HG03159 (cell line): ENCODE measurements around the gene HDDC2.

Experiments
- ATAC-seq: cut with Tn5 transposase; IDR thresholded peaks from one replicate; pipeline ENCODE4 v1.9.1; 2021; ENCODE audit warnings: mild to moderate bottlenecking, moderate library complexity; ENCODE audit not compliant: unreplicated experiment

The HDDC2 gene

DNA sequence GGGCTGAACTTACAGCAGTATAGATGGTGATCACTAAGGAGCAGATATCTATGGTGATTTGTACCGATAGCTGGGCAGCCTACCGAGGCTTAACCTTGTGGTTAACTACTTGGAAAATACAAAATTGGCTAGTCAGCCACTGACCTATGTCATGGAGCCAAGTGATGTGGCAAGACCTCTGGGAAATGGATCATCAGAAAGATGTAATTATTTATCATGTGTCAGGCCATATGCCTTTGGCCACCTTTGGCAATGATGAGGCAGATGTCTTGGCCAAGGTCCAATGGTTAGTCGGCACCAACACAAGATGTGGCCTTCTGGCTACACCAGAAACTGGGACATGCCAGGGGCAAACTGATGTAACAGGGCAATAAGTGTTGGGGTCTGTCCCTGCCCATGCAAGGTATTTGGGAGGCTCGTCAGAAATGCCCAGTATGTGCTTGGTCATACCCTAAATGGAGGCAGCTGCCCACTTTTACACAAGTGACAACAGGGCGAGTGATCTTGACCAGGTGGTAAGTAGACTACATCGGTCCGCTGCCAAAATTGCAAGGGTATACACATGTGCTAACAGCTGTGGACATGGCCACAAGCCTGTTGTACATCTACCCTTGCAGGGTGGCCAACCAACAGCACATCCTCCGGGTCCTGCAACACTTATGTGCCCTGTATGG is 30.1 kb downstream of the HDDC2 start:
- ATAC-seq, result no peak

- no peak for ATAC-seq
Observed at GRCh38 chr6:125270380-125270779, 31.4 kb downstream of the HDDC2 start.

DNA sequence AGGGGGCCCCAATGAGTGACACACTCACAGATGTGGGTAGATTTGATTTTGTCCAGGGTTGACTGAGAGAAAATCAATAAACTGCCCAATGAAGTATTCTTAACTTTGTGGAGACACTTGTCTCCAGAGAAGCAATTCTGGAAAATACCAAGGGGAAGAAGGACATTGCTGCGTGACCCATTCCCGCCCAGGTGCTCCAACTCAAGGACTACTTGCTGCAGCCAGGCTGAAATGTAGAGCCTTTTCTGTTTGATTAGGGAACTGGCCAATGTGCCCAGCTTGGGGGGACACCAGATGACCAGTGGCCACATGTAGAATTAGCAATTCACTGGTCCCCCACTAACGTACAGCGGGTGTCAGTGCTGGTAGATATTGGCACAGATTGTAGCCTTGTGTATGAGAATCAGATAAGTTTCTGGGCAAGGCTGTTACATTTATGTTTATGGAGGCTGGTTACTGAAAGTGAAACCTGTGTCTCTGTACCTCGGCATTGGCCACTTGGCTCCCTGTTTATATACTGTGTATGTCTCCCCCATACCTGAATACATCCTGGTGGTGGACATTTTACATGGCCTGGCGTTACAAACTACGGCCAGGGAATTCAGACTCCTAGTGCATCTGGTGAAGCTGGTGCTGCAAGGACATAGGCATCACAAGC is 32.3 kb downstream of the HDDC2 start:
- no peak for ATAC-seq

DNA sequence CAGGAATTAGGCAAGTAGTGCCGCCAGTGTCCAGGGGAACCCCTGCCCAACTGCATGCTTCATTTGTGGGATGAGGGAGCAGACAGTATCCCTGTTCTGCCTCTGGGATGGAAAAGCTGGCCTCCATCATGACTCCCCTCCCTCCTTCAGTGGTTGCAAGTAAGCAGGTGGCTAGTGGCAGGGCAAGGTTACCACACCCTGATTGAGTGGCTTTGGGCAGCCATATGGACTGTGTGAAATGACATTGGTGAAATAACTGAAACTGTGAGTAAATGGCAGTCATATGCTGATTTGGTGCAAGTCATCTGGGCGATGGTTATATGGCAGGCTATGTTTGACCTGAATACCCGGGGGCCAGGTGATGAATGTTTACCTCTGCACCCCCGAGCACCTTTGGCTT is 33.0 kb downstream of the HDDC2 start:
- no peak for ATAC-seq

DNA sequence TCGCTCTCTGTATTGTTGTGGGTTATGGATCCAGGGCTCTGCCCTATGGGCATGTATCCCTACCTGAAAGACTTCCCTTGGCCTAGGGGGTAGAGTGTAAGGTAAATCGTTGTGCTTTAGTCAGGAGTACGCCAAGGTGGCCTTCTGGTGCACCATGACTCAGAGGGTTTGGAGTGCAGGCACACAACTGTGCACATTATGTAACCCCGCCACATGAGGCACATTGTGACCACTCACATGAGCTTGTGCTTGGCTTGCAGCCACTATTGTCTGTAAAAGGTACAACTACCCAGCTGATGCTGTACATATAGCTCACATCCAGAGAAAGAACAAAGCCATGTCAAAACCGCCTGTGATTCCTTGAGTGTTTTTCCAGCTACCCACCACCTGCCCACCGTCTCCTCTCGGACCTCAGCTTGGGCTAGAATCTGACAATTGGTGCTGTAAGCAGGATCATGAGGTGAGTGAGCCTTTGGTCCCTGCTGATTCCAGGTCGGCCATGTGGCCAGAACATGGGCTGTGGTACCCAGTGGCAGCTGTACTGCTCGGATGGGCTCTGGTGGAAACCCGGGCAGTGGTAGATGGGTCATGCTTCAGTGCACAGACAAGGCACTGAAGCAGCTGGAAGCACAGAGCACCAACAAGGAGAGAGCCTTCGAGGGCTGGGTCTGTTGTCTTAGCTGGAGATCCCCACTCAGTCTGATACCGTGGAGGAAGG is 33.8 kb downstream of the HDDC2 start:
- no peak for ATAC-seq

GRCh38 chr6:125264476-125264875 is 37.3 kb downstream of the HDDC2 start:
- ATAC-seq, result no peak

DNA sequence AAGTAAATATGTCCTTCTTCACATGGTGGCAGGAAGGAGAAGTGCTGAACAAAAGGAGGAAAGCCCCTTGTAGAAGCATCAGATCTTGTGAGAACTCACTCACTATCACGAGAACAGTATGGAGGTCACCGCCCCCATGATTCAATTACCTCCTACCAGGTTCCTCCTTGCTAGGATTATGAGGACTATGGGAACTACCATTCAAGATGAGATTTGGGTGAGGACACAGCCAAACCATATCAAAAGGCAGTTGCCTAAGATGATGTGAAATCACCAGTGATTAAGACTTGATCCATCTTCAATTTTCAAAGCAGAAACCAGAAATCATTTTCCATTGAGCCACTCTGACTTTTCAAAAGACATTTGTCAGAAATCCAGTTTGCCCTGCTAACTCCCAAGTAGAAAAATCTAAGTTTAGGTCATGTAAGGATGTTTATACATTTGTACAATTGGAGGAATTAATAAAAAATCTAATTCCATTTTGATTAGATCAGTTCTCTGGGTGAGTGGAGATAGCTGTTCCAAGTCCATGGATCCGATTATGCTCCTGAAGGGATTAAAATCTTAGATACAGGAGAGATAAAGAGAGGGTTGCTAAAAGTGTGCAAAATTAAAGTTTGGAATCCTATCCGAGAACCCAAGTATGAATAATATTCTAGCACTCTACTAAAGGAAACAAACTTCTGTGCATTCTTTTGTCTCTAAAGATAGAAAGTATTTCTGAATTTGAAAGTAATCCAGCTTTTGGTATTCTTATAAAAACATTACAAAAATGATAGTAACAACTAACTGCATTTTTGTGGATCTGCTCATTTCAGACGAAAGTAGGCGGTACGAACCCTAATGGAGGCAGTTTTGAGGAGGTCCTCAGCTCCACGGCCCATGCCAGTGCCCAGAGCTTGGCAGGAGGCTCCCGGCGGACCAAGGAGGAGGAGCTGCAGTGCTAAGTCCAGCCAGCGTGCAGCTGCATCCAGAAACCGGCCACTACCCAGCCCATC is 39.5 kb downstream of the HDDC2 start:
- ATAC-seq, result no peak

DNA sequence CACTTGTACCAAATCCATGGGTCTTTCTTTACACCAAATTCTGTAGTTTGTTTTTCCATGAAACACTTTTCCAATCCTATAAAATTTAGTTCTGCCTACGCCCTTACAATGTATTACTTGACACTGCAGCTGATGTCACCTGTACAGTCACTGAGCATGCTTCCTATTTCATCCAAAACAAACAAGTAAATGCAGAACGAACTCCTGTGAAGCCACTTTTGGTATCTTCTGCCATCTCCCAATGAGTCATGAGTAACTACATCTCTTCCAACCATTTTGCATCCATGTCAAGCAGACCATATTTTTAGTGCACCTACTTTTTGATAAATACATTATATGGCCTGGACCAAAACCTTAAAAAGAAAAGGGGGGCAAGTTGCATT is 42.4 kb downstream of the HDDC2 start:
- ATAC-seq, result no peak

- peak; percentile 63 for ATAC-seq
Observed at GRCh38 chr6:125258651-125259353, 43.0 kb downstream of the HDDC2 start.

DNA sequence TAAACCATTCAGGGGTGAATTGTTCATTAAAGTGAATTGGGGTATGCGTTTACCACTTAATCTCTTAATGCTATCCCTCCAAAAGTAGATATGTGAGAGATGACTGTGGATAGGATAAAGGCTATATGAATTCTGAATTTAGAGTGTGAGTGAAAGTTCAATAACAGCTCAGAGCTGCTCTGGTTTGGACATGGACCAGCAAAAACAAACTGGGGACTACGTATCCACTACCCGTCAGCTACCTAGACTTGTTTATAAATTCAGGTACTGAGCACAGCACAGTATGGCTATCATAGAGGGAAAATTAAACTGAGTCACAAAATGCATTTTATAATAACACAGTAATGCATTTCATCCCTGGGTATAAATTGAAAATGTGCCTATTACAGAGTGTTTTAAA is 44.4 kb downstream of the HDDC2 start:
- ATAC-seq, result no peak

- ATAC-seq, result no peak
Observed at GRCh38 chr6:125255201-125255600, 46.6 kb downstream of the HDDC2 start.

- ATAC-seq, result no peak
Observed at GRCh38 chr6:125254321-125254720, 47.4 kb downstream of the HDDC2 start.

DNA sequence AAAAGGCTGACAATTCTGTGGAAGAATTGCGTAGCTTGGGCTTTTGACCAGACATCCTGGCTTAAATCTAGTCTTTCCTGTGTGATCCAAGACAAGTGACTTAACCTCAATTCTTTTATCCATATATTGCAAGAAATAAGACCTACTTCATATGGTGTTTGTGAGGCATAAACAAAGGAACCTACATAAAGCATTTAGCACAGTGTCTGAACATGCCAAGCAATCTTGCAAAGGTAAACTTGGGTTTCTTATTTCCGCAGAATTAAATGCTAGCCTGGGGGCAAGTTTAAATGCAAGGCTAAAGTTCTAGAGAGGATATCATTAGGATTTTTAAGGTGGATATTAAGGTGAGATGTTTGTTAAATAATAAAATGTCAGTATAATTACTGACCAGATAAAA is 47.9 kb downstream of the HDDC2 start:
- no peak for ATAC-seq

DNA sequence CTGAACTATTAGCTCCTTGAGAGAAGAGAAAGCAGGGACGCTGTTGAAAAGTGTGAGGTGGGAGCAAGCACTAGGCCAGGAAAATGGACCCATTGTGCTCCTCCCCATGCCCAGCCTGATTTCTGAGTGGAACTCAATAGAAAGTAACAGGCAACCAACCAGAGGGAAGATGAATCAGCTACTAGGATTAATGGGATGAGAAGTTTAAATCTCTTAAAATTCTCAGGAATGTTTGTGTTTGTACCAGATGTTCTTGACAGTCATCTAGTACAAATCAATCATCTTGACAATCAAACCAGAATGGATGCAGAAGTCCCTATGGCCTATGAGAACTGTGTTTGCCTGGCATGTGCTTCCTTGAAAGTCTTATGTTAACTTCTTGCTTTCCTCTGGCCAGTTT is 48.9 kb downstream of the HDDC2 start:
- ATAC-seq, result no peak

DNA sequence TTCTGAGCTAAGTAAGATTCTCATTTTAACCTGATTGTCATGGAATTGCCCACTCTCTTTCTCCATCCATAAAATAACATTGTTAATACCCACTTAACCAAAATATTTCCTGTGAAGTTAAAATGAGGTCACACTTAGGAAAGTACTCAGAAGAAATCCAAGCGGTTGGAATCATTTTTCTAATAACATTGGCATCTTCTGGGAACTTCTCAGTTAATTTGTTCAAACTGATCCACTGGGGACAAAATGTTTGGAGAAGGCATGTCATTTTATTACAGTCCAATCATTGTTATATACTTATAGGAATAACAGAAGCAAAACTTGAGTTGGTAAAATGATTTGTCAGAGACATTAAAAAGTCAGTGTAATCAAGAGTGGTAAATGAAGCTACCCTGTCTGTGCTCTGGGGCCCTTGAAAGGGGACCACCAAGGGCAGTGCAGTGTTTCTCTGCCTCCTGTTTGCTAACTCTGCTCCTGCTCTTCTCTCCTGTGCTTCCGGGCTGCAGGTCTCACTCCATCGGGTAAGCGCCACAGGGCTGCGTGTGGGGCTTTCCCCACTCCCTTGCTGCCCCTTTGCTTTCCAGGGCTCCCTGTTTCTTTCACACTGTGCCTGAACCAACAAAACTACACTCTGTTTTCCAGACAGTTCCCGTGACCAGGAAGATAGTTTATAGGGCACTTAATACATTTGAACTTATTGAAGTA is 50.1 kb downstream of the HDDC2 start:
- ATAC-seq, result no peak

GRCh38 chr6:125250511-125250910 is 51.3 kb downstream of the HDDC2 start:
- no peak for ATAC-seq

GRCh38 chr6:125248136-125248535 is 53.6 kb downstream of the HDDC2 start:
- no peak for ATAC-seq

- ATAC-seq, result no peak
Observed at GRCh38 chr6:125246566-125246965, 55.2 kb downstream of the HDDC2 start.

DNA sequence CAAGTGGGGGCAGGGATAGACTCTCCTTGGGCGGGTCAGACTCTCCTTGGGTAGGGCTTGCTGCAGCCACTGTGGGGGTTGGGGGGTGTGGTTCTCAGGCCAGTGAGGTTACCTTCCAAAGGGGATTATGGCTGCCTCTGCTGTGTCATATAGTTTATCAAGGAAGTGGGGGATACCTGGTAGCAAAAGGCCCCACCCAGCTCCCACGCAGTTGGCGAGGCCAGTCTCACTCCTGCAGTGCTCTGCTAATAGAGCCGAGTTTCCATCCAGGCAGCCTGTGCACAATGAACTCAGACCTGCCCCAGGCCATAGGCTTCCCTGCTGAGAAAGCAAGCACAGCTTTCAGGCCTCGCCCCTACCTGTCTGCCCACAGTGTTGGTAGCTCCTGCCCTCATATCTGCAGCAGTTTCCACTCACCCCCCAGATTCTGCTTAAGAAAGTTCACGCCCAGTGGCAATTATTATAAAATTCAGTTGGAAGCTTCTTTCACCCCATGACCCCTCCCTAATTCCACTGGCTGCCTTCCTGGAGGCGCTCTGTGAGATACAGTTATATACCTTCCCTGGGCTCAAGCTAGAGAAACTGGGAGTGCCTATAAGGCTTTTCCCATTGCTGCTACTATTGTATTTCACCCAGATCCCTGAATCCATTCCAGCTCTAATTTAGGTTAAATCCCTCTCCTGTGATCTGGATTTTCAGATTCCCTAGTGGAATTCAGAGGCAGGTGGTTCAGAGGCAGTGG is 56.1 kb downstream of the HDDC2 start:
- no peak for ATAC-seq
